Astrocyte (in vitro differentiated cells and primary cell): ENCODE results near the gene GABARAP. TPM values are rescaled to one million over a fixed set of nuclear protein-coding genes. Genes with fewer than 3 reads are reported as not detected.

Experiments used
- DNase-seq: peaks from one replicate; pipeline ENCODE4 v3.0.0-alpha.2; 2010; ENCODE audit warnings: low read depth
- FAIRE-seq: peaks from 2 replicates; lab custom pipeline; 2011; peaks lifted over from hg19 to GRCh38; lab: Jason Lieb, UNC
- H2AFZ ChIP-seq: 2 replicates; pipeline ENCODE4 v1.6.0; 2012; ENCODE audit warnings: low read depth, low read length, inconsistent platforms
- H3K27ac ChIP-seq: 2 replicates; pipeline ENCODE4 v1.5.1; 2011; ENCODE audit warnings: low read depth, low read length, inconsistent platforms
- H3K27me3 ChIP-seq: 2 replicates; pipeline ENCODE4 v1.6.0; 2011; ENCODE audit warnings: low read length, inconsistent platforms; ENCODE audit not compliant: insufficient read depth
- H3K36me3 ChIP-seq: 2 replicates; pipeline ENCODE4 v1.5.1; 2011; ENCODE audit warnings: low read length, inconsistent platforms; ENCODE audit not compliant: insufficient read depth
- H3K4me1 ChIP-seq: 2 replicates; pipeline ENCODE4 v1.5.1; 2011; ENCODE audit warnings: low read length, inconsistent platforms; ENCODE audit not compliant: insufficient read depth
- H3K4me2 ChIP-seq: 2 replicates; pipeline ENCODE4 v1.6.0; 2012; ENCODE audit warnings: low read length, inconsistent platforms
- H3K4me3 ChIP-seq: 2 replicates; pipeline ENCODE4 v1.5.1; 2011; ENCODE audit warnings: low read depth, mild to moderate bottlenecking, low read length, inconsistent platforms; ENCODE audit not compliant: insufficient read depth
- H3K79me2 ChIP-seq: 2 replicates; pipeline ENCODE4 v1.6.0; 2012; ENCODE audit warnings: mild to moderate bottlenecking, low read length, inconsistent platforms; ENCODE audit not compliant: insufficient read depth
- H3K9ac ChIP-seq: 2 replicates; pipeline ENCODE4 v1.6.0; 2012; ENCODE audit warnings: mild to moderate bottlenecking, low read length, inconsistent platforms
- H3K9me3 ChIP-seq: 2 replicates; pipeline ENCODE4 v1.5.1; 2012; ENCODE audit warnings: low read depth, mild to moderate bottlenecking, low read length, inconsistent platforms; ENCODE audit not compliant: insufficient read depth
- H4K20me1 ChIP-seq: 2 replicates; pipeline ENCODE4 v1.6.0; 2012; ENCODE audit warnings: low read length, inconsistent platforms; ENCODE audit not compliant: insufficient read depth
- H3K27ac Mint-ChIP-seq: one replicate; pipeline ENCODE4 v1.8.0; 2021; ENCODE audit warnings: mild to moderate bottlenecking, mixed read lengths; ENCODE audit not compliant: unreplicated experiment
- H3K27me3 Mint-ChIP-seq: one replicate; pipeline ENCODE4 v1.8.0; 2021; ENCODE audit warnings: low read depth, mixed read lengths; ENCODE audit not compliant: unreplicated experiment
- H3K36me3 Mint-ChIP-seq: one replicate; pipeline ENCODE4 v1.8.0; 2021; ENCODE audit warnings: low read depth, mixed read lengths; ENCODE audit not compliant: unreplicated experiment
- H3K4me1 Mint-ChIP-seq: one replicate; pipeline ENCODE4 v1.8.0; 2021; ENCODE audit warnings: low read depth, mixed read lengths; ENCODE audit not compliant: unreplicated experiment
- H3K4me3 Mint-ChIP-seq: one replicate; pipeline ENCODE4 v1.8.0; 2021; ENCODE audit warnings: mild to moderate bottlenecking, moderate library complexity, mixed read lengths; ENCODE audit not compliant: unreplicated experiment
- H3K9me3 Mint-ChIP-seq: one replicate; pipeline ENCODE4 v1.8.0; 2021; ENCODE audit warnings: mild to moderate bottlenecking, mixed read lengths; ENCODE audit not compliant: unreplicated experiment
- EZH2 ChIP-seq: IDR thresholded peaks from 2 replicates; pipeline ENCODE4 v1.6.1; 2012; ENCODE audit warnings: mild to moderate bottlenecking, low read length, inconsistent platforms; ENCODE audit not compliant: insufficient read depth
- total RNA-seq: library from RNA; stranded (reverse); gene quantifications from 2 replicates; pipeline ENCODE4 v1.2.1, GENCODE V29; 2021
- TF ChIP-seq, protein P1 (sequence below): IDR thresholded peaks from 2 replicates; pipeline ENCODE4 v1.5.1; 2011; ENCODE audit warnings: low read depth, mild to moderate bottlenecking, inconsistent platforms, low read length, moderate library complexity; ENCODE audit not compliant: insufficient read depth

The GABARAP gene
- total RNA-seq, 1 donor from 2014 or later, result 434 TPM

DNA sequence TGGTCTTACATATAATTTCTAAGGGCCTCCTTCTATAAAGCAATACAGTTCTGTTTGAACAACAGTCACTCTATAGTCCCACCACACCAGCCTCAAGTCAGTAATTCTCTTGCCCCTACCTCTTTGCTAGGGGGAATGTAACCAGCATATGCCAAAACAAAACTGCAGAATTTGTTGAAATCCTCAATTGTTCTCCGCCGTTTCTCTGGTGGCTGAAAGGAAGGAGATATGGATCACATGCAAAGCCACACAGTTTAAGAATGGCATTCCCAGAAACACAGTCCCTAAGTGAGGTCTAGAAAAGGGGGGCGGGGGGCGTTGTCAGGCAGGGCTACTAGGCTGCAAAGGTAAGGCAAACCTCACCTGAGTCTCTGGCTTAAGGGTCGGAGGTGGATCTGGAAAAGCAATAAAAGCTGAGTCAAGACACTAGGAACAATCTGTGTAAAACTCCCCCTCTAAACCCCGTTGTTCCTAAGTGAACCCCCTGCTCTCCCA lies 4.9 kb downstream of the GABARAP start:
- no peak for DNase-seq
- no peak for TF ChIP-seq EZH2
- TF ChIP-seq, protein P1, sequence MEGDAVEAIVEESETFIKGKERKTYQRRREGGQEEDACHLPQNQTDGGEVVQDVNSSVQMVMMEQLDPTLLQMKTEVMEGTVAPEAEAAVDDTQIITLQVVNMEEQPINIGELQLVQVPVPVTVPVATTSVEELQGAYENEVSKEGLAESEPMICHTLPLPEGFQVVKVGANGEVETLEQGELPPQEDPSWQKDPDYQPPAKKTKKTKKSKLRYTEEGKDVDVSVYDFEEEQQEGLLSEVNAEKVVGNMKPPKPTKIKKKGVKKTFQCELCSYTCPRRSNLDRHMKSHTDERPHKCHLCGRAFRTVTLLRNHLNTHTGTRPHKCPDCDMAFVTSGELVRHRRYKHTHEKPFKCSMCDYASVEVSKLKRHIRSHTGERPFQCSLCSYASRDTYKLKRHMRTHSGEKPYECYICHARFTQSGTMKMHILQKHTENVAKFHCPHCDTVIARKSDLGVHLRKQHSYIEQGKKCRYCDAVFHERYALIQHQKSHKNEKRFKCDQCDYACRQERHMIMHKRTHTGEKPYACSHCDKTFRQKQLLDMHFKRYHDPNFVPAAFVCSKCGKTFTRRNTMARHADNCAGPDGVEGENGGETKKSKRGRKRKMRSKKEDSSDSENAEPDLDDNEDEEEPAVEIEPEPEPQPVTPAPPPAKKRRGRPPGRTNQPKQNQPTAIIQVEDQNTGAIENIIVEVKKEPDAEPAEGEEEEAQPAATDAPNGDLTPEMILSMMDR, result no peak
- peaks cover 39% of the 10 kb centered on the region for H4K20me1 ChIP-seq
- no peaks in the 10 kb centered on the region for H3K9me3 ChIP-seq
- H3K36me3 ChIP-seq, result peaks cover 30% of the 10 kb centered on the region
- H3K4me1 ChIP-seq, result peaks cover 47% of the 10 kb centered on the region
- no peaks in the 10 kb centered on the region for H3K27me3 Mint-ChIP-seq
- H3K4me1 Mint-ChIP-seq, result peaks cover 42% of the 10 kb centered on the region
- peak overlapping the region; percentile 72 for H3K27ac ChIP-seq
- H3K79me2 ChIP-seq, result peaks cover 89% of the 10 kb centered on the region
- H2AFZ ChIP-seq, result no peak overlapping the region
- H3K36me3 Mint-ChIP-seq, result peaks cover 18% of the 10 kb centered on the region
- H3K4me3 Mint-ChIP-seq, result peak overlapping the region; percentile 85
- H3K27me3 ChIP-seq, result no peaks in the 10 kb centered on the region
- H3K27ac Mint-ChIP-seq, result peak overlapping the region; percentile 80
- peak overlapping the region; percentile 85 for H3K4me2 ChIP-seq
- H3K4me3 ChIP-seq, result peak overlapping the region; percentile 59
- H3K9ac ChIP-seq, result peak overlapping the region; percentile 96
- no peak for FAIRE-seq
- no peaks in the 10 kb centered on the region for H3K9me3 Mint-ChIP-seq

DNA sequence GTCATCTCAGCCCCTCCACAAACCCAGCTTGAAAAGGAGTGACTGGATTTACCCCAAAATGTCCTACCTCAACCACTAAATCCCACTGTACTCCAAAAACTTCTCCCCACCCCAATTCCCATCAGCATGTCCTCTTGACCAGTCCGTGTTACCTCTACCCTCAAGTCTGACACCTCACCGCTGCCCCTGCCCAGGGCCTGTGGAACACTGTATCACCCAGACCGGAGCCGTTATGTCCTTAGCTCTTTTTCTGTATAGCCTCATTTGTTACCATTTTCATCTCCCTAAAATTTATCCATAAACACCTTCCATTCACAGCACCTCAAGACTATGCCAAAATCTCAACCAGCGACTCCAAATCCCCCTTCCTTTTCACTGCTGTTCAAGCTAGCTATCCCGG lies 5.4 kb downstream of the GABARAP start:
- Histone ChIP-seq H3K9me3 (no peaks in the 10 kb centered on the region), H3K4me1 (peaks cover 51% of the 10 kb centered on the region), H3K36me3 (peaks cover 30% of the 10 kb centered on the region), H4K20me1 (peaks cover 44% of the 10 kb centered on the region), H3K27me3 (no peaks in the 10 kb centered on the region), H3K4me2 (peak overlapping the region; percentile 85), H3K4me3 (no peak overlapping the region), H3K9ac (peak overlapping the region; percentile 96), H2AFZ (no peak overlapping the region), H3K27ac (no peak overlapping the region), H3K79me2 (peaks cover 90% of the 10 kb centered on the region)
- DNase-seq, result no peak
- FAIRE-seq, result no peak
- TF ChIP-seq, protein P1, result no peak
- TF ChIP-seq EZH2, result no peak
- Mint-ChIP-seq H3K27ac (peak overlapping the region; percentile 80), H3K36me3 (peaks cover 21% of the 10 kb centered on the region), H3K4me1 (peaks cover 47% of the 10 kb centered on the region), H3K4me3 (peak overlapping the region; percentile 85), H3K27me3 (no peaks in the 10 kb centered on the region), H3K9me3 (no peaks in the 10 kb centered on the region)
